HK-2 (cell line): ENCODE results near the gene KIF5A.
A peak's percentile ranks its signal among the peaks of the same experiment; 100 is the strongest.

Source experiments
- DNase-seq: peaks from one replicate; pipeline ENCODE4 v3.0.0-alpha.2; 2018; ENCODE audit not compliant: unreplicated experiment

KIF5A gene

DNA sequence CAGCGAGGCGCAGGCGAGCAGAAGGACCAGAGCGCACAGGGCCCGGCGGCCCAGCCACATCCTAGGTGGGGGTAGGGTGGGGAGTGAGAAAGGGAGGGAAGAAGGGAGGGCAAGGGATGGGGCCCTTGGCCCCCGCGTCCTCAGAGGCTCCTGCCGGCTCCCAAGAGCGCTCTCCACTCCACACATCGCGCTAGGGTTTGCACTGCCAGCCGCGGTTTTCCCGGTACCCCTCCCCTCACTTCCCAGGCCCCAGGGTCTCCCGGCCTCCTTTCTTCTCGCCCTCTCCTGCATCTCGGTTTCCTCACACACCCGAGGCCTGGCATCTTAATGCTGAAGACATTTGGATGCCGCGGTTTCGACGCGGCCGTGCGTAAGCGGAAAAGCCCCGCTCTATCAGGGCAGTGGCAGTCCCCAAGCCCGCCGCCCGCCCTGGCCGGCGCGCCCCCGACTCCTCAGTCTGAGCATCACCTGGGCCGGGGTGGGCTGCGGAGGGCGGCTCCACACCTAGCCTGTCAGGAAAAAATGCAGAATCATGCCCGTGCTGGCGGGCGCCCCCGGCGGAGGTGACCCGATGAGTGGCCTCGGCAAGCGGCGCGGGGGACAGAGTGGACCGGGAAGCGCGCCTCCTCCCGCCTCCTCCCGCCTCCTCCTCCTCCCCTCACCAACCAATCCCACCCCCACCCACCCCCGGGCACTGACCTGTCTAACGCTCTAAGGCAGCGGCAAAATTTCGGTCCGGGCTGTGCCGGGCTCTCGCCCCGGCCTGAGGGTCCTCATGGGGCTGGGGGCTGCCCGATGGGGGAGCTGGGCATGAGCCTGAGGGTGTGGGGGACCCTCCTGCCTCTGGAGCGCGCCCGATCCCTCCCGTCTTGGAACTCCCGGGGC, 82.5 kb downstream of the KIF5A start:
- peak; percentile 44 for DNase-seq

DNA sequence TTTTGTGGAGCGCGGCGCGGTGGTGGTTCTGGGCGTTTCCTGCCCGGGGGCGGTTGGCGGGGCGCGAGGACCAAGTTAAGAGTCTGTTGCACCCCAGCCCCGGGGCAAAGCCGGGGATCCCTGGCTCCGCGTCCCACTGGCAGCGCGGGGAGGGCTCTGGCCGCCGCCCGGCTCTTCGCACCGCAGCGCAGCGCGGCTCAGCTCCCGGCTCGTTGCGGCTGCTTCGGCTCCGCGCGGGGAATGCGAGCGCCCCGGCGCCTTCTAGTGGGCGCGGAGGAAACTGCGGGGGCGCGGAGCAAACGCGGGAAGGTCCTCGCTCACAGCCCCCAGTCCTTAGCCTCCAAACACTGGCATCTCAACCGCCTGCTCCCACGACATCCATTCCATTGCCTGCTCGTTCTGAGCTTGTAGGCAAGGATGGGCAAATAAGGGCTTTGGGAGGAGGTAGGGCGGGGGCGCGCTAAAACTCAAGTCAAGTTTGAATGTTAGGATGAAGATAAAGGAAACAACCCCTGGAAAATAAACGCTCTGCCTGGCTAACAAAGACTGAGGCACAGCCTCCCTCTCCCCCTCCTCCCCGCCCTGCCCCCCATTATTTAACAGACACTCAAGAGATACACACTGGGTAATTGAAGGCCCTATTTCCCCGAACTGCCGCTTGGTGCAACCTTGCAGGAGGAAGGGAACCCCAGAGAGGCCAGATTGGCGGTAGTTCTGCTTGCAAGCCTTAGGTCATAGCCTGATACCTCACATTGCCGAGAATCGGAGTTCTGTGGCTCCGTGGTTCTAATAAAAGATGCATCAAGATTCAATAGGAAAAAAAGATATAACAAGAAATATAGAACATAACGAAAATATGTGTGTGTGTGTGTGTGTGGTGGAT, 83.4 kb downstream of the KIF5A start, which contains the start of gene B4GALNT1:
B4GALNT1 (minus strand) TSS at position 244 of the 883 bp plus-strand sequence. CDS start 1,069 bp downstream, outside the sequence.
- peak; percentile 68 for DNase-seq
